Skin of body (tissue), 2 donors: ENCODE results near the gene ZBTB7B. TPM values are rescaled to one million over a fixed set of nuclear protein-coding genes. Genes with fewer than 3 reads are reported as not detected.
A peak's percentile ranks its signal among the peaks of the same experiment; 100 is the strongest.

Source experiments
- DNase-seq: peaks from one replicate; lab custom pipeline; 2025; lab: John Stamatoyannopoulos, UW
- total RNA-seq: library from RNA; depleted of rRNA; stranded (reverse); fragments of >200 nt; gene quantifications from one replicate; pipeline ENCODE4 v1.2.3, GENCODE V29; 2014

Gene ZBTB7B
- 25.5 TPM for total RNA-seq

GRCh38 chr1:155002464-155003226 is at the start of gene ZBTB7B:
TSS of gene ZBTB7B (plus strand) at chr1:155002802. CDS start at chr1:155014661, 11,859 bp downstream.
- peak; percentile 37 for DNase-seq

- DNase-seq: no peak
These were observed 49.0 kb upstream of the ZBTB7B start for GRCh38 chr1:154953611-154954038.

GRCh38 chr1:154954541-154954940 is 48.1 kb upstream of the ZBTB7B start:
- DNase-seq: no peak

GRCh38 chr1:154955039-154955717 is 47.4 kb upstream of the ZBTB7B start:
- no peak for DNase-seq

GRCh38 chr1:154955718-154956543 is 46.7 kb upstream of the ZBTB7B start, which contains the start of gene PBXIP1:
TSS of gene PBXIP1 (minus strand) at chr1:154956099. CDS start at chr1:154953721, 2,378 bp downstream.
- DNase-seq: peak; percentile 95

- DNase-seq: no peak
These were observed 46.1 kb upstream of the ZBTB7B start for GRCh38 chr1:154956544-154956941.

GRCh38 chr1:154957091-154957657 is 45.4 kb upstream of the ZBTB7B start:
- no peak for DNase-seq

GRCh38 chr1:154958036-154958435 is 44.6 kb upstream of the ZBTB7B start:
- no peak for DNase-seq

GRCh38 chr1:154958681-154959425 is 43.7 kb upstream of the ZBTB7B start:
- no peak for DNase-seq

GRCh38 chr1:154959426-154959780 is 43.2 kb upstream of the ZBTB7B start:
- DNase-seq: no peak

GRCh38 chr1:154960446-154961136 is 42.0 kb upstream of the ZBTB7B start:
- DNase-seq: no peak

GRCh38 chr1:154961207-154962155 is 41.1 kb upstream of the ZBTB7B start, which contains the start of gene PYGO2:
TSS of gene PYGO2 (minus strand) at chr1:154961782. CDS start at chr1:154961576, 206 bp downstream.
- DNase-seq: peak; percentile 66

GRCh38 chr1:154962156-154962749 is 40.3 kb upstream of the ZBTB7B start:
- no peak for DNase-seq

- no peak for DNase-seq
These were observed 39.7 kb upstream of the ZBTB7B start for GRCh38 chr1:154962795-154963330.

GRCh38 chr1:154963643-154964042 is 39.0 kb upstream of the ZBTB7B start:
- DNase-seq: no peak

GRCh38 chr1:154964359-154964758 is 38.2 kb upstream of the ZBTB7B start:
- DNase-seq: no peak

- no peak for DNase-seq
These were observed 36.5 kb upstream of the ZBTB7B start for GRCh38 chr1:154966111-154966510.

- DNase-seq: no peak
These were observed 35.2 kb upstream of the ZBTB7B start for GRCh38 chr1:154967331-154967950.
